ENCODE results near the gene PSORS1C1. TPM values are rescaled to one million over a fixed set of nuclear protein-coding genes. Genes with fewer than 3 reads are reported as not detected.

Gene PSORS1C1
- total RNA-seq, 1 experiment from 2014 or later = 0.48 TPM

- no peaks in the 10 kb centered on the region for H3K9me3 Mint-ChIP-seq
Measured at GRCh38 chr6:31092238-31092637, 22.4 kb upstream of the PSORS1C1 start.

More at GRCh38 chr6:31092238-31092637, 22.4 kb upstream of the PSORS1C1 start:
- no peak overlapping the region for H3K56ac ChIP-seq (ENCODE audit: insufficient read length, low read depth, low read length)
- no peak overlapping the region for H3K23ac ChIP-seq (ENCODE audit: insufficient read length, low read depth, low read length)
- H3K79me1 ChIP-seq (ENCODE audit: insufficient read depth, low read depth, low read length, poor library complexity, severe bottlenecking) = no peaks in the 10 kb centered on the region
- no peaks in the 10 kb centered on the region for H3K36me3 Mint-ChIP-seq (ENCODE audit: insufficient read depth in 1 of 3, low read depth in 3 of 3)
- no peak overlapping the region for H2BK5ac ChIP-seq (ENCODE audit: insufficient read length, low read length)
- H3K4me1 ChIP-seq (ENCODE audit: insufficient read depth, low read length) = peaks cover 2% of the 10 kb centered on the region; the same call in 1 of the 2 replicates
- H3K4ac ChIP-seq (ENCODE audit: low read depth, low read length) = no peak overlapping the region
- H3K79me2 ChIP-seq (ENCODE audit: insufficient read depth, low read length) = no peaks in the 10 kb centered on the region
- H3K27me3 Mint-ChIP-seq (ENCODE audit: low read depth) = no peaks in the 10 kb centered on the region; the same call in 1 of the 2 replicates
- no peaks in the 10 kb centered on the region for H4K20me1 ChIP-seq (ENCODE audit: control insufficient read depth, insufficient read depth, insufficient read length)
- H3K9ac ChIP-seq (ENCODE audit: extremely low read depth, insufficient read length, low read length) = no peak overlapping the region
- H4K91ac ChIP-seq (ENCODE audit: insufficient read length, low read depth, low read length) = no peak overlapping the region
- H3K14ac ChIP-seq (ENCODE audit: insufficient read depth, low read length) = no peak overlapping the region
- H4K5ac ChIP-seq (ENCODE audit: insufficient read length, low read depth, low read length) = no peak overlapping the region
- H4K8ac ChIP-seq (replicated peaks; ENCODE audit: insufficient read length, low read depth, low read length) = no peak overlapping the region
- no peak overlapping the region for H3K18ac ChIP-seq (ENCODE audit: insufficient read length, low read depth, low read length)
- H3K27ac ChIP-seq (ENCODE audit: insufficient read length, low read depth, low read length) = no peak overlapping the region
- no peaks in the 10 kb centered on the region for H3K27me3 ChIP-seq (ENCODE audit: insufficient read depth, low read length)
- no peak overlapping the region for H2AFZ ChIP-seq (ENCODE audit: low read length)
- no CpG with 5 or more reads among the region's 2 CpGs for WGBS (ENCODE audit: extremely low coverage, insufficient read length, low lambda C conversion rate)
- H3K27ac Mint-ChIP-seq = no peak overlapping the region
- DNase-seq = no peak
- H2BK120ac ChIP-seq (ENCODE audit: low read depth, low read length, poor library complexity, severe bottlenecking) = no peak overlapping the region
- H2BK12ac ChIP-seq (ENCODE audit: insufficient read length, low read depth, low read length) = no peak overlapping the region
- no peak overlapping the region for H3K4me3 Mint-ChIP-seq
- TF ChIP-seq, protein P1, sequence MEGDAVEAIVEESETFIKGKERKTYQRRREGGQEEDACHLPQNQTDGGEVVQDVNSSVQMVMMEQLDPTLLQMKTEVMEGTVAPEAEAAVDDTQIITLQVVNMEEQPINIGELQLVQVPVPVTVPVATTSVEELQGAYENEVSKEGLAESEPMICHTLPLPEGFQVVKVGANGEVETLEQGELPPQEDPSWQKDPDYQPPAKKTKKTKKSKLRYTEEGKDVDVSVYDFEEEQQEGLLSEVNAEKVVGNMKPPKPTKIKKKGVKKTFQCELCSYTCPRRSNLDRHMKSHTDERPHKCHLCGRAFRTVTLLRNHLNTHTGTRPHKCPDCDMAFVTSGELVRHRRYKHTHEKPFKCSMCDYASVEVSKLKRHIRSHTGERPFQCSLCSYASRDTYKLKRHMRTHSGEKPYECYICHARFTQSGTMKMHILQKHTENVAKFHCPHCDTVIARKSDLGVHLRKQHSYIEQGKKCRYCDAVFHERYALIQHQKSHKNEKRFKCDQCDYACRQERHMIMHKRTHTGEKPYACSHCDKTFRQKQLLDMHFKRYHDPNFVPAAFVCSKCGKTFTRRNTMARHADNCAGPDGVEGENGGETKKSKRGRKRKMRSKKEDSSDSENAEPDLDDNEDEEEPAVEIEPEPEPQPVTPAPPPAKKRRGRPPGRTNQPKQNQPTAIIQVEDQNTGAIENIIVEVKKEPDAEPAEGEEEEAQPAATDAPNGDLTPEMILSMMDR (conservative IDR thresholded peaks at IDR 0.05) = no peak
- H3T11ph ChIP-seq (ENCODE audit: low read length) = no peak overlapping the region
- no peak overlapping the region for H2BK15ac ChIP-seq (ENCODE audit: low read depth, low read length)
- no peaks in the 10 kb centered on the region for H3K23me2 ChIP-seq (ENCODE audit: insufficient read length, low read depth, low read length, poor library complexity, severe bottlenecking)
- no peak overlapping the region for H3K4me2 ChIP-seq (ENCODE audit: insufficient read depth, insufficient read length, low read length)
- no peak overlapping the region for H2AK5ac ChIP-seq (ENCODE audit: insufficient read length, low read length)
- peaks cover 19 to 26% of the 10 kb centered on the region in 2 experiments for H3K4me1 Mint-ChIP-seq
- no peaks in the 10 kb centered on the region for H3K9me3 ChIP-seq (ENCODE audit: control insufficient read depth, low read depth, low read length)
- no peak overlapping the region for H2BK20ac ChIP-seq (ENCODE audit: low read depth, low read length, poor library complexity, severe bottlenecking)
